IMR-90 (cell line): ENCODE measurements around the gene DHRS3. TPM values are rescaled to one million over a fixed set of nuclear protein-coding genes. Genes with fewer than 3 reads are reported as not detected.

ENCODE experiments used
- ATAC-seq: fragments of 200-7000 bp; cut with Tn5 transposase; 2 replicates; pipeline ENCODE4 v1.9.1; 2020; ENCODE audit warnings: low read depth, mild to moderate bottlenecking, moderate library complexity
- BruUV-seq: library from RNA; stranded (reverse); fragments of 400-500 nt; replicated peaks from 2 replicates; lab custom pipeline; 2021; lab: Mats Ljungman, UMichigan
- CTCF ChIA-PET: fragments of 300-600 bp; formaldehyde crosslinking; extraction: SDS; loops from one replicate; lab custom pipeline; 2021; ENCODE audit warnings: antibody characterized with exemption; lab: Yijun Ruan, JAX
- POLR2A ChIA-PET: fragments of 300-600 bp; sonication (Branson Sonifier 250); formaldehyde crosslinking; loops from one replicate; lab custom pipeline; 2022; ENCODE audit warnings: antibody characterized with exemption; ENCODE audit not compliant: unreplicated experiment; lab: Charles Lee
- DNase-seq: peaks from one replicate; pipeline ENCODE4 v3.0.0; 2013
- H2AFZ ChIP-seq: replicated peaks from 2 replicates; pipeline ENCODE3; 2013; ENCODE audit warnings: low read length, mild to moderate bottlenecking; ENCODE audit not compliant: poor library complexity
- H2AK5ac ChIP-seq: 2 replicates; pipeline ENCODE4 v1.6.1; 2013; ENCODE audit warnings: low read depth, low read length, inconsistent platforms
- H2AK9ac ChIP-seq: replicated peaks from 2 replicates; pipeline ENCODE3; 2013; ENCODE audit warnings: mild to moderate bottlenecking, low read depth, low read length, moderate library complexity; ENCODE audit not compliant: poor library complexity
- H2BK120ac ChIP-seq: 2 replicates; pipeline ENCODE4 v1.6.1; 2013; ENCODE audit warnings: low read depth, low read length, inconsistent platforms
- H2BK15ac ChIP-seq: 3 replicates; pipeline ENCODE4 v1.6.1; 2013; ENCODE audit warnings: low read depth, low read length, inconsistent platforms
- H2BK20ac ChIP-seq: 2 replicates; pipeline ENCODE4 v1.6.1; 2013; ENCODE audit warnings: low read depth, mild to moderate bottlenecking, inconsistent platforms, low read length, moderate library complexity
- H2BK5ac ChIP-seq: 2 replicates; pipeline ENCODE4 v1.6.1; 2013; ENCODE audit warnings: mild to moderate bottlenecking, low read depth, low read length, inconsistent platforms; ENCODE audit not compliant: poor library complexity, severe bottlenecking
- H3K14ac ChIP-seq: replicated peaks from 2 replicates; pipeline ENCODE4 v1.6.1; 2013; ENCODE audit warnings: low read depth, low read length, inconsistent platforms
- H3K18ac ChIP-seq: 2 replicates; pipeline ENCODE4 v1.6.1; 2013; ENCODE audit warnings: low read depth, low read length, control low read depth
- H3K23ac ChIP-seq: 2 replicates; pipeline ENCODE4 v1.6.1; 2013; ENCODE audit warnings: low read depth, low read length, inconsistent platforms
- H3K27ac ChIP-seq: 2 replicates; pipeline ENCODE4 v1.5.1; 2013; ENCODE audit warnings: mild to moderate bottlenecking, control low read depth, low read length; ENCODE audit not compliant: insufficient read depth
- H3K27me3 ChIP-seq: 2 replicates; pipeline ENCODE4 v1.6.1; 2013; ENCODE audit warnings: low read length; ENCODE audit not compliant: control insufficient read depth, insufficient read depth
- H3K36me3 ChIP-seq: 2 replicates; pipeline ENCODE4 v1.6.1; 2013; ENCODE audit warnings: low read length, mixed read lengths; ENCODE audit not compliant: control insufficient read depth, insufficient read depth
- H3K4ac ChIP-seq: 2 replicates; pipeline ENCODE4 v1.6.1; 2013; ENCODE audit warnings: low read depth, low read length, inconsistent platforms
- H3K4me1 ChIP-seq: 2 replicates; pipeline ENCODE4 v1.6.1; 2013; ENCODE audit warnings: low read length, mixed read lengths; ENCODE audit not compliant: control insufficient read depth, insufficient read depth
- H3K4me2 ChIP-seq: 2 replicates; pipeline ENCODE4 v1.6.1; 2013; ENCODE audit warnings: low read depth, mild to moderate bottlenecking, control low read depth, low read length, moderate library complexity
- H3K4me3 ChIP-seq: 2 replicates; pipeline ENCODE4 v1.5.1; 2013; ENCODE audit warnings: low read depth, mild to moderate bottlenecking, control low read depth, low read length, moderate library complexity; ENCODE audit not compliant: insufficient read depth
- H3K56ac ChIP-seq: 2 replicates; pipeline ENCODE4 v1.6.1; 2013; ENCODE audit warnings: low read length, inconsistent platforms; ENCODE audit not compliant: insufficient read depth; ENCODE audit errors: extremely low read depth
- H3K79me1 ChIP-seq, 2 experiments: 2 replicates each; pipeline ENCODE4 v1.6.1; 2013; ENCODE audit warnings: low read length in 2 of 2, inconsistent platforms in 1 of 2, low read depth in 1 of 2
- H3K9ac ChIP-seq: 2 replicates; pipeline ENCODE4 v1.6.1; 2013; ENCODE audit warnings: low read depth, low read length, control low read depth
- H3K9me1 ChIP-seq: 2 replicates; pipeline ENCODE4 v1.6.1; 2013; ENCODE audit warnings: low read length, inconsistent platforms; ENCODE audit not compliant: insufficient read depth
- H3K9me3 ChIP-seq: 2 replicates; pipeline ENCODE4 v1.6.1; 2013; ENCODE audit warnings: low read length; ENCODE audit not compliant: control insufficient read depth, insufficient read depth
- H4K20me1 ChIP-seq: 2 replicates; pipeline ENCODE4 v1.6.1; 2013; ENCODE audit warnings: low read length, inconsistent platforms; ENCODE audit not compliant: insufficient read depth
- H4K5ac ChIP-seq: 2 replicates; pipeline ENCODE4 v1.6.1; 2013; ENCODE audit warnings: mild to moderate bottlenecking, low read depth, low read length, control low read depth
- H4K8ac ChIP-seq, 2 experiments: 2 replicates each; pipeline ENCODE4 v1.6.1; 2013; ENCODE audit warnings: low read depth in 2 of 2, low read length in 2 of 2, control low read depth in 1 of 2, inconsistent platforms in 1 of 2
- H4K91ac ChIP-seq: 2 replicates; pipeline ENCODE4 v1.6.1; 2013; ENCODE audit warnings: low read depth, low read length, inconsistent platforms; ENCODE audit not compliant: insufficient read depth
- BHLHE40 ChIP-seq: fragments of 150-350 bp; IDR thresholded peaks from 2 replicates; pipeline ENCODE4 v1.6.1; 2016; ENCODE audit warnings: mild to moderate bottlenecking, low read depth, low read length
- CHD1 ChIP-seq: IDR thresholded peaks from 2 replicates; pipeline ENCODE4 v1.6.1; 2012; ENCODE audit warnings: low read depth, low read length, improper control_type of control experiment
- FOS ChIP-seq: fragments of 150-350 bp; IDR thresholded peaks from 2 replicates; pipeline ENCODE4 v1.6.1; 2016; ENCODE audit warnings: low read depth, low read length
- MAFK ChIP-seq: IDR thresholded peaks from 2 replicates; pipeline ENCODE4 v1.6.1; 2012; ENCODE audit warnings: low read depth, low read length, improper control_type of control experiment
- MAZ ChIP-seq: IDR thresholded peaks from 2 replicates; pipeline ENCODE4 v1.6.1; 2012; ENCODE audit warnings: low read depth, mild to moderate bottlenecking, low read length, improper control_type of control experiment, moderate library complexity, borderline replicate concordance
- RAD21 ChIP-seq: IDR thresholded peaks from 2 replicates; pipeline ENCODE4 v1.6.1; 2012; ENCODE audit warnings: low read length, improper control_type of control experiment
- RCOR1 ChIP-seq: IDR thresholded peaks from 2 replicates; pipeline ENCODE4 v1.6.1; 2012; ENCODE audit warnings: mild to moderate bottlenecking, low read length, improper control_type of control experiment; ENCODE audit not compliant: insufficient replicate concordance
- WGBS, 2 experiments: methylation state at CpG; one replicate each; pipeline versions ENCODE4 v1.1.5 to v1.1.7; 2013; ENCODE audit warnings: missing lambda C conversion rate in 2 of 2; ENCODE audit not compliant: insufficient read length in 1 of 2; ENCODE audit errors: extremely low coverage in 2 of 2; 5-methylcytosine and 5-hydroxymethylcytosine counted together
- dilution Hi-C: fragments of 300-500 bp; cut with HindIII; formaldehyde crosslinking; loops from one replicate; pipeline ENCODE4 v1.14.3; 2018; ENCODE audit warnings: low sequenced_read_pairs; ENCODE audit not compliant: unreplicated experiment
- in situ Hi-C: fragments of 300-500 bp; cut with MboI; formaldehyde crosslinking; loops from 3 replicates; pipeline ENCODE4 v1.14.3; 2019; ENCODE audit warnings: low sequenced_read_pairs, inconsistent platforms, mixed read lengths
- intact Hi-C: fragments of 100-400 bp; cut with micrococcal nuclease; formaldehyde crosslinking; loops from 2 replicates; pipeline ENCODE4 v1.10.0; 2022
- polyA plus RNA-seq, 3 experiments: library from polyadenylated mRNA; depleted of rRNA; stranded (reverse); fragments of >200 nt; gene quantifications; 2 replicates each; pipeline ENCODE4 v1.2.3, GENCODE V29; 2012; ENCODE audit warnings: low replicate concordance in 1 of 3
- total RNA-seq: library from RNA; depleted of rRNA; stranded (reverse); fragments of >200 nt; gene quantifications from 2 replicates; pipeline ENCODE4 v1.2.3, GENCODE V29; 2012

DHRS3 gene
- total and polyA plus RNA-seq, 2 of the 4 experiments (the other 2 are of a cell fraction), result 11.2 to 14.5 TPM

DNA sequence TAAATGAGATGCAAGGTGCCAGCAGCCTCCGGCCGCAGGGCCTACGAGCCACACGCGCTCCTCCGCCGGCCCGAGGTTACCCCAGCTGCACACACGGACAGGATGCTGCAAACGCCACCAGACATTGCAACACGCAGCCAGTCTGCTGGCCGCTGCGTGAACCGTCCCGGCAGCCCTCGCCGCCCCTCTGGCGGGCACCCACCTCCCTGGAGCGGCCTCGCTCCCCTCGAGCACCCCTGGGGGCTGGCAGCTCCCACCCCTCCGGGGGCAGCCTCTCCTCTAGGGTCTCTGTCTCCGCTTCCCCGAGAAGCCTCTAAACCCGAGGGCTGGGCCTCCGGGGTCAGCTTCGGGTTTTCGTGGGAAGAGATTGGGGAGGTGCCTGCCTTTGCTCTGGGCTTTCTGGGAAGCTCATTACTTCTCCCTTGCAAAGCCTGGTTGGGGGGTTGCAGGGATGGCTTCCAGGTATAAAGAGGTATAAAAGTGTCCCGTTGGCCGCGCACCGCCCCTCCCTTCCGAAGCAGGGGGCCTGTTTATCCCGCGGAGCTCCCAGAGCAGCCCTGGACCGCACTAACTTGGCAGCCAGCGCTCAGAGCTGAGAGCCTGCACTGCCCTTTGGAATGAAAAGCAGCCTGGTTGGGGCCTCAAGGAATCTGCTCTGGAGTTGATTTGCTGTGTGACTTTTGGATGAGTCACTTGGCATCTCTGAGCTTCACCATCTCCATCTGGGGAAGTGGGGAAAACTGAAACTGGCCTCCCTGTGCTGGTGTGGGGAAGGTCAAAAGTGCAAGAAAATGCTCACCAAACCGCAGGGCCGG is 21.8 kb downstream of the DHRS3 start (continued):
- TF ChIP-seq FOS (peak; percentile 74), RCOR1 (peak; percentile 95), BHLHE40 (peak; percentile 77), MAFK (no peak; the same call in 1 of the 2 replicates)

DNA sequence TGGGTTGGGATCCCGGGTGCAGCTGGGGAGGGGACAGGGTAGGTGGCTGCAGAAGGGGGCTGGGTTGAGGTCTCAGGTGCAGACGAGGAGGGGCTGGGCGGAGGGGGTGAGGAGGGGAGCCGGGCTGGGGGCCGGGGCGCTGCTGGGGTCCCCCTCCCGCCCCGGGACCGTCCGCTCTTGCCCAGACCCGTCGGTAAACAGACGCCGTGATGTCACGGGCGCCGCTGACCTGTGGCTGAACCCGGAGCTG is 22.3 kb downstream of the DHRS3 start:
- no TSS peak for BruUV-seq

More for the DNA sequence above, 22.3 kb downstream of the DHRS3 start:
- Histone ChIP-seq H3K4ac (peak overlapping the region; percentile 81), H3K4me2 (peak overlapping the region; percentile 27; the same call in 1 of the 2 replicates), H2BK120ac (peak overlapping the region; percentile 89), H2BK5ac (peak overlapping the region; percentile 80), H3K36me3 (no peaks in the 10 kb centered on the region; the same call in 1 of the 2 replicates), H3K4me1 (peaks cover 24% of the 10 kb centered on the region), H3K9me3 (no peaks in the 10 kb centered on the region), H4K5ac (peak overlapping the region; percentile 23; the same call in 1 of the 2 replicates), H3K9me1 (peaks cover 3% of the 10 kb centered on the region; the same call in 1 of the 2 replicates), H4K91ac (peak overlapping the region; percentile 87), H3K9ac (peak overlapping the region; percentile 44), H3K56ac (no peak overlapping the region), H2AK9ac (peak overlapping the region; percentile 82), H4K20me1 (no peaks in the 10 kb centered on the region; the same call in 1 of the 2 replicates), H3K27ac (peak overlapping the region; percentile 73), H3K23ac (no peak overlapping the region), H2AK5ac (peak overlapping the region; percentile 43; the same call in 1 of the 2 replicates), H3K27me3 (no peaks in the 10 kb centered on the region), H2BK20ac (peak overlapping the region; percentile 38; the same call in 1 of the 2 replicates), H2BK15ac (no peak overlapping the region), H4K8ac (peak overlapping the region in 1 of 2 experiments; percentile 79; a peak in 2 of 4 replicates), H3K4me3 (no peak overlapping the region), H2AFZ (peak overlapping the region; percentile 83), H3K14ac (no peak overlapping the region; the same call in 1 of the 2 replicates), H3K79me1 (peaks cover 4 to 6% of the 10 kb centered on the region in 2 experiments; a peak in 2 of 4 replicates), H3K18ac (peak overlapping the region; percentile 36; the same call in 1 of the 2 replicates)
- dilution Hi-C loops, result no loop called here
- 1% methylated on average over 13 of the region's 18 CpGs; no CpG with 5 or more reads in 1 of the 2 experiments for WGBS, 2 experiments
- DNase-seq (no peak), ATAC-seq (no peak)
- POLR2A ChIA-PET, result no interaction called here
- intact Hi-C loops, result loop anchor here (1.0 to 2.0 kb wide), 2 partner anchors 23 to 45 kb away; partner anchors contain the start of gene DHRS3
- TF ChIP-seq MAZ, result no peak
- no peak for TF ChIP-seq RAD21
- no peak for TF ChIP-seq CHD1
- CTCF ChIA-PET, result interaction anchor here (1.0 to 2.9 kb wide), 2 partner anchors 23 to 187 kb away, joined by 3 to 6 read pairs; partner anchors contain the start of gene DHRS3
- in situ Hi-C loops, result no loop called here
